Liver (tissue), 3 donors: ENCODE data around the gene ZNF71.

Experiments
- RAD21 ChIP-seq, 2 donors: IDR thresholded peaks; 2 replicates each; pipeline ENCODE4 v1.6.1; 2016; ENCODE audit warnings: antibody characterized with exemption in 2 of 2, mild to moderate bottlenecking in 2 of 2
- TF ChIP-seq, protein P1 (sequence below): fragments of 150-350 bp; IDR thresholded peaks from 2 replicates; pipeline ENCODE4 v1.5.1; 2017; ENCODE audit warnings: improper control_type of control experiment, low read depth, low read length; ENCODE audit not compliant: missing input control
- donor health status: healthy.
- donor health status: healthy.

- no peak for TF ChIP-seq RAD21 (IDR thresholded peaks at IDR 0.05)
- TF ChIP-seq, protein P1, sequence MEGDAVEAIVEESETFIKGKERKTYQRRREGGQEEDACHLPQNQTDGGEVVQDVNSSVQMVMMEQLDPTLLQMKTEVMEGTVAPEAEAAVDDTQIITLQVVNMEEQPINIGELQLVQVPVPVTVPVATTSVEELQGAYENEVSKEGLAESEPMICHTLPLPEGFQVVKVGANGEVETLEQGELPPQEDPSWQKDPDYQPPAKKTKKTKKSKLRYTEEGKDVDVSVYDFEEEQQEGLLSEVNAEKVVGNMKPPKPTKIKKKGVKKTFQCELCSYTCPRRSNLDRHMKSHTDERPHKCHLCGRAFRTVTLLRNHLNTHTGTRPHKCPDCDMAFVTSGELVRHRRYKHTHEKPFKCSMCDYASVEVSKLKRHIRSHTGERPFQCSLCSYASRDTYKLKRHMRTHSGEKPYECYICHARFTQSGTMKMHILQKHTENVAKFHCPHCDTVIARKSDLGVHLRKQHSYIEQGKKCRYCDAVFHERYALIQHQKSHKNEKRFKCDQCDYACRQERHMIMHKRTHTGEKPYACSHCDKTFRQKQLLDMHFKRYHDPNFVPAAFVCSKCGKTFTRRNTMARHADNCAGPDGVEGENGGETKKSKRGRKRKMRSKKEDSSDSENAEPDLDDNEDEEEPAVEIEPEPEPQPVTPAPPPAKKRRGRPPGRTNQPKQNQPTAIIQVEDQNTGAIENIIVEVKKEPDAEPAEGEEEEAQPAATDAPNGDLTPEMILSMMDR = no peak
Measured at GRCh38 chr19:56642711-56643459, 47.8 kb downstream of the ZNF71 start, which contains the start of gene SMIM17.
